Measurements from ENCODE around the gene TRIM58. TPM values are rescaled to one million over a fixed set of nuclear protein-coding genes. Genes with fewer than 3 reads are reported as not detected.

TRIM58 gene
- total RNA-seq, 1 experiment from 2014 or later, result 1.7 TPM

GRCh38 chr1:247865416-247865815 lies 8.4 kb downstream of the TRIM58 start:
- H3K27me3 Mint-ChIP-seq (ENCODE audit: low read depth), result no peaks in the 10 kb centered on the region; the same call in 1 of the 2 replicates
- Histone ChIP-seq H3K4ac (ENCODE audit: low read depth, low read length) (no peak overlapping the region), H3K27me3 (ENCODE audit: insufficient read depth, low read length) (no peaks in the 10 kb centered on the region), H3K4me1 (ENCODE audit: insufficient read depth, low read length) (no peaks in the 10 kb centered on the region), H2AK5ac (ENCODE audit: insufficient read length, low read length) (no peak overlapping the region), H2AFZ (ENCODE audit: low read length) (no peak overlapping the region), H3K79me2 (ENCODE audit: insufficient read depth, low read length) (no peaks in the 10 kb centered on the region), H2BK12ac (ENCODE audit: insufficient read length, low read depth, low read length) (no peak overlapping the region), H4K20me1 (ENCODE audit: control insufficient read depth, insufficient read depth, insufficient read length) (no peaks in the 10 kb centered on the region), H3K18ac (ENCODE audit: insufficient read length, low read depth, low read length) (no peak overlapping the region), H3K23me2 (ENCODE audit: insufficient read length, low read depth, low read length, poor library complexity, severe bottlenecking) (no peaks in the 10 kb centered on the region), H4K91ac (ENCODE audit: insufficient read length, low read depth, low read length) (no peak overlapping the region), H4K8ac (replicated peaks; ENCODE audit: insufficient read length, low read depth, low read length) (no peak overlapping the region), H3K23ac (ENCODE audit: insufficient read length, low read depth, low read length) (no peak overlapping the region), H4K5ac (ENCODE audit: insufficient read length, low read depth, low read length) (no peak overlapping the region), H2BK15ac (ENCODE audit: low read depth, low read length) (no peak overlapping the region), H3K56ac (ENCODE audit: insufficient read length, low read depth, low read length) (no peak overlapping the region), H3K4me2 (ENCODE audit: insufficient read depth, insufficient read length, low read length) (no peak overlapping the region), H2BK20ac (ENCODE audit: low read depth, low read length, poor library complexity, severe bottlenecking) (no peak overlapping the region), H2BK5ac (ENCODE audit: insufficient read length, low read length) (no peak overlapping the region), H3T11ph (ENCODE audit: low read length) (no peak overlapping the region), H3K9ac (ENCODE audit: extremely low read depth, insufficient read length, low read length) (no peak overlapping the region), H3K14ac (ENCODE audit: insufficient read depth, low read length) (no peak overlapping the region), H3K27ac (ENCODE audit: insufficient read length, low read depth, low read length) (no peak overlapping the region), H3K79me1 (ENCODE audit: insufficient read depth, low read depth, low read length, poor library complexity, severe bottlenecking) (no peaks in the 10 kb centered on the region), H3K9me3 (ENCODE audit: control insufficient read depth, low read depth, low read length) (peaks cover 22% of the 10 kb centered on the region), H2BK120ac (ENCODE audit: low read depth, low read length, poor library complexity, severe bottlenecking) (no peak overlapping the region)
- H3K36me3 Mint-ChIP-seq (ENCODE audit: insufficient read depth in 1 of 3, low read depth in 3 of 3), result peaks cover 0 to 26% (median 6%) of the 10 kb centered on the region in 3 experiments; a peak in 4 of 7 replicates
- no peak overlapping the region for H3K27ac Mint-ChIP-seq
- no peak overlapping the region for H3K4me3 Mint-ChIP-seq
- H3K9me3 Mint-ChIP-seq, result peaks cover 53% of the 10 kb centered on the region in 2 experiments
- no peak for DNase-seq
- H3K4me1 Mint-ChIP-seq, result no peaks in the 10 kb centered on the region
- TF ChIP-seq CTCF (conservative IDR thresholded peaks at IDR 0.05), result no peak
- WGBS (ENCODE audit: extremely low coverage, insufficient read length, low lambda C conversion rate), result no CpG with 5 or more reads among the region's 6 CpGs

Measured in H9 (cell line).